NB4 (cell line): ENCODE results near the gene KRTAP2-1.

ENCODE experiments used
- DNase-seq: peaks from one replicate; pipeline ENCODE4 v3.0.0; 2010; ENCODE audit warnings: low read depth
- H3K4me3 ChIP-seq: one replicate; pipeline ENCODE4 v1.5.1; 2011; ENCODE audit warnings: mild to moderate bottlenecking, low read depth, low read length, moderate library complexity
- MYC ChIP-seq: IDR thresholded peaks from 2 replicates; pipeline ENCODE4 v1.6.1; 2011; ENCODE audit warnings: low read depth, low read length
- POLR2A ChIP-seq: IDR thresholded peaks from 2 replicates; pipeline ENCODE4 v1.6.1; 2011; ENCODE audit warnings: mild to moderate bottlenecking; ENCODE audit not compliant: insufficient read length; ENCODE audit errors: extremely low read depth
- TF ChIP-seq, protein P1 (sequence below): IDR thresholded peaks from 2 replicates; pipeline ENCODE4 v1.6.1; 2011; ENCODE audit warnings: low read depth, low read length
- TF ChIP-seq, protein P2 (sequence below): IDR thresholded peaks from one replicate; pipeline ENCODE4 v1.5.1; 2012; ENCODE audit warnings: low read depth, low read length

The KRTAP2-1 gene

DNA sequence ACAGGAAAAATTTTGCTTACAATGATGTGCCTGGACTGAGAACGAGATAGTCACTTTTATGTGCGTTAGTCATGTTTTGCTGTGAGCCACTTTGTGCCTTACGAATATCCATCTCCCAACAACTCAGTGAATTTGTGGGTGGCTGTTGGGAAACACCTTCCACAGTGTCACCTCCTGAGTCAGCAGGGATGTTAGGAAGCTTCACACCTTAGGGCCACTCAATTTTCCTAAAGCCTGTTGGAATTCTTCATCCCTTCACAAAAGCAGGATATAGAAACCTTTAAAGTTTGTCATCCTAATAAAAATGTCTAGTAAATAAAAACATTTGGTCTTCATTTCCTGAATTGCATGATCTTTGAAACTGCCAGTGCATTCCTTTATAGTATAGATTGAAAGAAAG lies 33.9 kb downstream of the KRTAP2-1 start:
- no peak for TF ChIP-seq POLR2A
- TF ChIP-seq, protein P1, sequence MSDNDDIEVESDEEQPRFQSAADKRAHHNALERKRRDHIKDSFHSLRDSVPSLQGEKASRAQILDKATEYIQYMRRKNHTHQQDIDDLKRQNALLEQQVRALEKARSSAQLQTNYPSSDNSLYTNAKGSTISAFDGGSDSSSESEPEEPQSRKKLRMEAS: no peak
- no peak overlapping the region for H3K4me3 ChIP-seq
- DNase-seq: no peak

DNA sequence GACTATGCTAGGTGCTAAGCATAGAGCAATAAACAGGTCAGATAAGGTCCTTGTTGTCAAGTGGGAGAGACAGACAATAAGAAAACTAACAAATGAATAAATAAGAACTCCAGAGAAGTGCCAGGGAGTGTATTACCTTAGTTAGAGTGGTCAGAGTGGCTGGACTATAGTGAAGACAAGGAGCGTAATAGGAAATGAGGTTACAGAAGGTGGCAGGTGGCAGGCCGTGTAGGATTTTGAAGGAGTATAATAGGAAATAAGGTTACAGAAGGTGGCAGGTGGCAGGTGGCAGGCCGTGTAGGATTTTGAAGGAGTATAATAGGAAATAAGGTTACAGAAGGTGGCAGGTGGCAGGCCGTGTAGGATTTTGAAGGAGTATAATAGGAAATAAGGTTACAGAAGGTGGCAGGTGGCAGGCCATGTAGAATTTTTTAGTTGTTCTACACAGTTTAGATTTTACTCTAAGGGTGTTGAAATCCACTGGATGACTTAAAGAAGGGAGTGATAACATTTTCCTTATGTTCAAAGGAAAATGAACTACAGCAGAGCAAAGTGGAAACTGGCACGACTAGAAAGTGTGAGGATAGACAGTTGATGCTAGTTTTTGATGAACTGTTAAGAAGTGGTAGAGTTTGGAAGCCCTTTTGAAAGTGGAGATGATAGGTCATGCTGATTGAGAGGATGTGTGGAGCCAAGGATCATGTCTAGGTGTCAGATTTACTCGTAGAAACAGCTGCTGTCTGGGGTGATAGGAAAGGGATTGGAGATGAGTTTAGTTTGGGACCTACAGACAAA lies 34.6 kb downstream of the KRTAP2-1 start:
- TF ChIP-seq POLR2A: no peak
- TF ChIP-seq MYC: no peak
- TF ChIP-seq, protein P1: no peak
- TF ChIP-seq, protein P2, sequence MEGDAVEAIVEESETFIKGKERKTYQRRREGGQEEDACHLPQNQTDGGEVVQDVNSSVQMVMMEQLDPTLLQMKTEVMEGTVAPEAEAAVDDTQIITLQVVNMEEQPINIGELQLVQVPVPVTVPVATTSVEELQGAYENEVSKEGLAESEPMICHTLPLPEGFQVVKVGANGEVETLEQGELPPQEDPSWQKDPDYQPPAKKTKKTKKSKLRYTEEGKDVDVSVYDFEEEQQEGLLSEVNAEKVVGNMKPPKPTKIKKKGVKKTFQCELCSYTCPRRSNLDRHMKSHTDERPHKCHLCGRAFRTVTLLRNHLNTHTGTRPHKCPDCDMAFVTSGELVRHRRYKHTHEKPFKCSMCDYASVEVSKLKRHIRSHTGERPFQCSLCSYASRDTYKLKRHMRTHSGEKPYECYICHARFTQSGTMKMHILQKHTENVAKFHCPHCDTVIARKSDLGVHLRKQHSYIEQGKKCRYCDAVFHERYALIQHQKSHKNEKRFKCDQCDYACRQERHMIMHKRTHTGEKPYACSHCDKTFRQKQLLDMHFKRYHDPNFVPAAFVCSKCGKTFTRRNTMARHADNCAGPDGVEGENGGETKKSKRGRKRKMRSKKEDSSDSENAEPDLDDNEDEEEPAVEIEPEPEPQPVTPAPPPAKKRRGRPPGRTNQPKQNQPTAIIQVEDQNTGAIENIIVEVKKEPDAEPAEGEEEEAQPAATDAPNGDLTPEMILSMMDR: no peak
- no peak for DNase-seq
- H3K4me3 ChIP-seq: no peak overlapping the region

DNA sequence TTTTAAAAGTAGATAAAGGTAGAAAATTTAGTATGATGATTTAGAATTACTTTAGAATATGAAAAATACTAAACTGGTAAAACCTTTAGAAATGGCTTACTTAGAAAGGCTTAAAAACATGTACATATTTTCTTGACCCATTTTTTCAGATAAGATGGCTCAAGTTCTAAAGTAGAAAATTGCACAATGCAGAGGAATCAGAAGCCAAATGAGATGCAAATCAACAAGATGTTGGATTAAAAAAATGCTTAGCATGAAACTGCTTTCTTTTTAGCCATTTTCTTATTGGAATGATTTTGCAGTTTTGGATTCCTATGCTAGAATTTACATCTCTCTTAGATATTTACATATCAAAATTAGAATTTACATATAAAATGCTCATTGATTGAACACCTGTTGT lies 36.7 kb downstream of the KRTAP2-1 start:
- DNase-seq: no peak
- TF ChIP-seq, protein P2: no peak
- TF ChIP-seq POLR2A: no peak
- TF ChIP-seq, protein P1: no peak
- no peak for TF ChIP-seq MYC
- H3K4me3 ChIP-seq: no peak overlapping the region

DNA sequence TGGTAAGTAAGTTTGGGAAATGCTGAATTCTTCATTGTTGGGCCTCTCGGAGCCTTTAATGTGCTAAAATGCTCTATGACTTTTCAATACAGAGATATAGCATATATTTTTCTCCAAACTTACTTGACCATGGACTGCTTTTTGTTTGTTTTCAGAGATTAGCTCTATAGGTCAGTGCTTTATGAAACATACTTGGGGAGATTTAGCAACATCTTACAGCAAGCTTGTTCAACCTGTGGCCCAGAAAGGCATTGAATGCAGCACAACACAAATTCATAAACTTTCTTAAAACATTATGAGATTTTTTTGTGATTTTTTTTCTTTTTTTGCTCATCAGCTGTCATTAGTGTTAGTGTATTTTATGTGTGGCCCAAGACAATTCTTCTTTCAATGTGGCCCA lies 37.2 kb downstream of the KRTAP2-1 start:
- DNase-seq: no peak
- no peak overlapping the region for H3K4me3 ChIP-seq
- TF ChIP-seq, protein P1: no peak
- TF ChIP-seq, protein P2: no peak
- TF ChIP-seq MYC (no peak), POLR2A (no peak)

DNA sequence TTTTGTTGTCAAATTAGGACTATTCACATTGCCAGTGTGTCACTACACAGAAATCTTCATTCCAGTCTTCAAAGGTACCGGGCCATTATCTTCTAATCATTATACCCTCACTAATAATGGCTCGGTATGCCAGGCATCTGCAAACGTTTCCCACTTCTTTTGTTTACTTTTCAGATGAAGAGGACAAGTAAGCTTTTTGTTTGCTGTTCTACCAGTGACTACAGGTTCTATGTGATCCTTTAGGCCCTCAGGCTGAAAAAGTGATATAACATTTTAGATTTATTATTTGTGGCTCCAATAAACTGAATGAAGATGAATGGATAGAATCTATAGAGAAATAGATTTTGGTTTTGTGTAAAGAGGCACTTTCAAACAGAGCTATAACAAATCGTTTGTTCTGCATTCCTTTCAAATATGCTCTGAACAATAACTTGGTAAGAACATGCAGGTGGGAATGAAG lies 37.8 kb downstream of the KRTAP2-1 start:
- DNase-seq: no peak
- no peak for TF ChIP-seq POLR2A
- H3K4me3 ChIP-seq: no peak overlapping the region

DNA sequence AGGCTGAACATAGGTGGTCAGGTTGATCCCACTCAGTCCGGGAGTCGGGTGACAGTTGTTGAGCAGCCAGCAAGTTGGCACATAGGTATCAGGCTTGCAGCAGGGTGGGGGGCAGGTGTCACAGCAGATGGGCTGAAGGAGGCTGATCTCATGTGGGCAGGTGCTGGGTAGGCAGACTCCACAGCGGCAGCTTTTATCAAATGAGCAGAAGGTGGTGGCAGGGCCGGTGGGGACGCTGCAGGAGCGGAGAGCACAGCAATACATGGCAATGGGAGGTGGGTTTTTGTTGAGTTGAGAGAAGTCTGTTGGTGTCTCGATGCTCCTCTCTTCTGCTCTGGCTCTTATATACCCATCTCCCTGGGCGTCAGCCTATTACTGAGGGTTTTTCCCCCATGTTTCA lies 38.3 kb downstream of the KRTAP2-1 start, which contains the start of gene KRTAP3-1:
KRTAP3-1 (minus strand) TSS at position 318 of the 400 bp plus-strand sequence; CDS start at position 264, 54 bp downstream.
- TF ChIP-seq POLR2A: no peak
- TF ChIP-seq, protein P1: no peak
- TF ChIP-seq, protein P2: no peak
- no peak for TF ChIP-seq MYC
- no peak within 1 kb of the TSS for H3K4me3 ChIP-seq
- no peak for DNase-seq
